ENCODE data around the gene PTHLH.
A peak's percentile ranks its signal among the peaks of the same experiment; 100 is the strongest.

Gene PTHLH

DNA sequence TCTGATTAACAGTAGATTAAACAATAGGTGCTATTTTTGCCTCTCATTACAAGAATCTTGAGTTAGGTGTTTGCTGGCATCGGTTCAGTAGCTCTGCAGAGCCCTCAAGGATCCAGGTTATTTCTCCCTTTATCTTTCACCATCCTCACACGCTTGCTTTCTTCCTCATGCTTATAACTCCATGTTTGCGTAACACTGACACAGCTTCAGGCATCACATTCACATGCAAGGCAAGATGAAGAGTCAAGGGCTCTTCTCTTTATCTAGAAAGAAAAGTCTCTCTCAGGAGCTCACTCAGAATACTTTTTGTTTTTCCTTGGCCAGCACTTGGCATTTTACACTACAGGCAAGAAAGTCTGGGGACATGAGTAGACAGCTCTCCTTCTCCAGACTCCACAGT, 24.2 kb upstream of the PTHLH start:
- no CpG with 5 or more reads among the region's 3 CpGs for WGBS (ENCODE audit: extremely low coverage, insufficient coverage, insufficient read length)
- Histone ChIP-seq H3K79me2 (ENCODE audit: control insufficient read depth, insufficient read depth, low read length, poor library complexity) (no peaks in the 10 kb centered on the region), H3K4me3 (ENCODE audit: low read depth, low read length) (no peak overlapping the region), H2BK12ac (ENCODE audit: low read length) (no peak overlapping the region), H3K79me1 (ENCODE audit: low read length) (no peaks in the 10 kb centered on the region), H3K27me3 (ENCODE audit: insufficient read depth, low read length) (no peaks in the 10 kb centered on the region), H3K9me3 (ENCODE audit: insufficient read depth, low read depth, low read length) (no peaks in the 10 kb centered on the region), H2BK5ac (ENCODE audit: low read depth, low read length, poor library complexity) (no peak overlapping the region), H2AK5ac (ENCODE audit: low read length) (no peak overlapping the region), H3K4me2 (ENCODE audit: low read length) (no peak overlapping the region), H4K8ac (ENCODE audit: low read depth, low read length) (no peak overlapping the region), H2BK120ac (ENCODE audit: insufficient read depth, low read length, poor library complexity) (no peak overlapping the region), H4K12ac (ENCODE audit: low read depth, low read length) (no peak overlapping the region), H4K91ac (ENCODE audit: low read depth, low read length) (no peak overlapping the region), H3K27ac (ENCODE audit: low read depth, low read length) (no peak overlapping the region), H3K23ac (ENCODE audit: low read length) (no peak overlapping the region), H2AFZ (ENCODE audit: insufficient read depth, low read length, poor library complexity) (no peak overlapping the region), H3K4ac (ENCODE audit: low read depth, low read length) (no peak overlapping the region), H3K36me3 (ENCODE audit: control insufficient read depth in 1 of 2, insufficient read depth in 2 of 2, low read length in 2 of 2) (no peaks in the 10 kb centered on the region), H3K4me1 (ENCODE audit: control insufficient read depth in 1 of 2, insufficient read depth in 2 of 2, low read length in 2 of 2) (no peaks in the 10 kb centered on the region), H3K14ac (ENCODE audit: low read length) (no peak overlapping the region), H3K9ac (ENCODE audit: low read length) (no peak overlapping the region), H3K18ac (ENCODE audit: low read length) (no peak overlapping the region)
- peak; percentile 28 to 66 for DNase-seq

DNA sequence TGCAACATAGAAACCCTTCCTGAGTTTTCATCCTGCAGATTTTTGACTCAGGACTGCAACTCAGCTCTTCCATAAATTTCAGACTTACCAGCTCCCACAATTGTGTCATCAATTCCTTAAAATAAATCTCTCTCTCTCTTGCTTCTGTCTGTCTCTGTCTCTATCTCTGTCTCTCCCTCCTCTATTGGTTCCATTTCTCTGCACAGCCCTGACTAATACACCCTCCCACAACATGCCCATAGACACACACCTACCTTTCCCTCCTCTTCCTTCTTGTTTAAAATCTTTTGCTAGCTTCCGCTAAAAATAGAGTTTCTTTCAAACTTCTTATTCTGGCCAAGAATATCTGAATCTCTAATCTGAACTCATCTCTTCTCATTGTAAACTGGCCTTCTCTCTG, 22.9 kb upstream of the PTHLH start:
- no peak overlapping the region for H3K4me3 ChIP-seq (ENCODE audit: low read depth, low read length)
- no peak overlapping the region for H2AFZ ChIP-seq (ENCODE audit: insufficient read depth, low read length, poor library complexity)
- H3K79me2 ChIP-seq (ENCODE audit: control insufficient read depth, insufficient read depth, low read length, poor library complexity) = no peaks in the 10 kb centered on the region
- no peak overlapping the region for H3K14ac ChIP-seq (ENCODE audit: low read length)
- no peaks in the 10 kb centered on the region for H3K9me3 ChIP-seq (ENCODE audit: insufficient read depth, low read depth, low read length)
- H3K27ac ChIP-seq (ENCODE audit: low read depth, low read length) = no peak overlapping the region
- H3K27me3 ChIP-seq (ENCODE audit: insufficient read depth, low read length) = no peaks in the 10 kb centered on the region
- H2BK5ac ChIP-seq (ENCODE audit: low read depth, low read length, poor library complexity) = no peak overlapping the region
- no peaks in the 10 kb centered on the region for H3K79me1 ChIP-seq (ENCODE audit: low read length)
- H4K12ac ChIP-seq (ENCODE audit: low read depth, low read length) = no peak overlapping the region
- no peak overlapping the region for H2BK12ac ChIP-seq (ENCODE audit: low read length)
- no peak overlapping the region for H2AK5ac ChIP-seq (ENCODE audit: low read length)
- no CpG with 5 or more reads among the region's 1 CpG for WGBS (ENCODE audit: extremely low coverage, insufficient coverage, insufficient read length)
- no peaks in the 10 kb centered on the region for H3K4me1 ChIP-seq (ENCODE audit: control insufficient read depth in 1 of 2, insufficient read depth in 2 of 2, low read length in 2 of 2)
- H3K23ac ChIP-seq (ENCODE audit: low read length) = no peak overlapping the region
- H3K18ac ChIP-seq (ENCODE audit: low read length) = no peak overlapping the region
- no peak for DNase-seq
- H4K8ac ChIP-seq (ENCODE audit: low read depth, low read length) = no peak overlapping the region
- H2BK120ac ChIP-seq (ENCODE audit: insufficient read depth, low read length, poor library complexity) = no peak overlapping the region
- H3K4me2 ChIP-seq (ENCODE audit: low read length) = no peak overlapping the region
- no peak overlapping the region for H4K91ac ChIP-seq (ENCODE audit: low read depth, low read length)
- H3K4ac ChIP-seq (ENCODE audit: low read depth, low read length) = no peak overlapping the region
- H3K36me3 ChIP-seq (ENCODE audit: control insufficient read depth in 1 of 2, insufficient read depth in 2 of 2, low read length in 2 of 2) = no peaks in the 10 kb centered on the region
- H3K9ac ChIP-seq (ENCODE audit: low read length) = no peak overlapping the region

DNA sequence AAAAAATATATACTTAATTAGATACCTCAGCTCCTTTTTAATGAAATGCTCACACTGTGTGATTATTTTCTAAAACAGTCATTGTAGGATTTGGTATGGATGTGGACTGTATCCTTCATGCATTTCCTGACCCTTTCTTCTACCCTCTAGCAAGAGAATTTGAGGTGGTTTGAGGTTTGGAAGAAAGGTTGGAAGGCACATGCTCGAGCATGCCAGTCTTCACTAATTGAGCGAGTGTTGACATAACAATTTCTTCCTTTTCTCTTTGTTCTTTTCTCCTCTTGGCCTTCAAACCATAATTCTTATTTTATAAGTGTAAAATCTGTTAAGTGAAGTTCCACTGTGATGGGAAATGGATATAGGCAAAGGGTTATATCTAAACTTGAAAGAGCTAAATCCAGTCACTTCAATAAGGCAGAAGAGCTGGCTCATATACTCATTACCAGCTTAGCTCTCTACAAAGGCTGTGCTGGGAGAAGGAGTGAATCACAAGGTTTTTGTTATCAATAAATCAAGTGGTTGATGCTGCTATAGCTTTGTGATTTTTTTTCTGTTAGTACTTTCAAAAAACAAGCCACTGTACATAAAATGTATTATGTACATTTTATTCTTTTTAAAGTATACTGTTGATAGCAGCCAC, 16.2 kb upstream of the PTHLH start:
- H2BK5ac ChIP-seq (ENCODE audit: low read depth, low read length, poor library complexity) = no peak overlapping the region
- H3K27me3 ChIP-seq (ENCODE audit: insufficient read depth, low read length) = no peaks in the 10 kb centered on the region
- no peaks in the 10 kb centered on the region for H3K9me3 ChIP-seq (ENCODE audit: insufficient read depth, low read depth, low read length)
- no peak overlapping the region for H4K12ac ChIP-seq (ENCODE audit: low read depth, low read length)
- no peak overlapping the region for H3K23ac ChIP-seq (ENCODE audit: low read length)
- H3K4me2 ChIP-seq (ENCODE audit: low read length) = no peak overlapping the region
- no peak overlapping the region for H3K27ac ChIP-seq (ENCODE audit: low read depth, low read length)
- H4K91ac ChIP-seq (ENCODE audit: low read depth, low read length) = no peak overlapping the region
- H3K4ac ChIP-seq (ENCODE audit: low read depth, low read length) = no peak overlapping the region
- no peaks in the 10 kb centered on the region for H3K4me1 ChIP-seq (ENCODE audit: control insufficient read depth in 1 of 2, insufficient read depth in 2 of 2, low read length in 2 of 2)
- no peak overlapping the region for H3K14ac ChIP-seq (ENCODE audit: low read length)
- no peak overlapping the region for H3K9ac ChIP-seq (ENCODE audit: low read length)
- H3K79me1 ChIP-seq (ENCODE audit: low read length) = no peaks in the 10 kb centered on the region
- no peak for DNase-seq
- no peak overlapping the region for H2AK5ac ChIP-seq (ENCODE audit: low read length)
- no peaks in the 10 kb centered on the region for H3K36me3 ChIP-seq (ENCODE audit: control insufficient read depth in 1 of 2, insufficient read depth in 2 of 2, low read length in 2 of 2)
- H2BK12ac ChIP-seq (ENCODE audit: low read length) = no peak overlapping the region
- H2BK120ac ChIP-seq (ENCODE audit: insufficient read depth, low read length, poor library complexity) = no peak overlapping the region
- no peak overlapping the region for H3K4me3 ChIP-seq (ENCODE audit: low read depth, low read length)
- H3K18ac ChIP-seq (ENCODE audit: low read length) = no peak overlapping the region
- no peak overlapping the region for H4K8ac ChIP-seq (ENCODE audit: low read depth, low read length)
- no CpG with 5 or more reads among the region's 2 CpGs for WGBS (ENCODE audit: extremely low coverage, insufficient coverage, insufficient read length)
- no peaks in the 10 kb centered on the region for H3K79me2 ChIP-seq (ENCODE audit: control insufficient read depth, insufficient read depth, low read length, poor library complexity)
- no peak overlapping the region for H2AFZ ChIP-seq (ENCODE audit: insufficient read depth, low read length, poor library complexity)

DNA sequence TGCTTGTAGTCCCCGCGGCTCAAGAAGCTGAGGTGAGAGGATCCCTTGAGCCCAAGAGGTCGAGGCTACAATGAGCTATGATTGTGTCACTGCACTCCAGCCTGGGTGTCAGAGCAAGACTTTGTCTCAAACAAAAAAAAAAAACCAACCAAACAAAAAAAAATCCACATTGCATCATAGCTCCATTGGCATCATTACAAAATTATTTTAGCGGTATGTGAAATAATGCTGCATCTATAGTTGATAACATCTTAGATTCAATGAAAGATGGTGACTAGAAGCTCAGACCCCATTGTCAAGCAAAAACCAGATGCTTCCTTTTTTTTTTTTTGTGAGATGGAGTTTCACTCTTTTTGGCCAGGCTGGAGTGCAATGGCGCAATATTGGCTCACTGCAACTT, 14.8 kb upstream of the PTHLH start:
- no peaks in the 10 kb centered on the region for H3K4me1 ChIP-seq (ENCODE audit: control insufficient read depth in 1 of 2, insufficient read depth in 2 of 2, low read length in 2 of 2)
- H3K4me2 ChIP-seq (ENCODE audit: low read length) = no peak overlapping the region
- no peak overlapping the region for H2BK5ac ChIP-seq (ENCODE audit: low read depth, low read length, poor library complexity)
- no peak overlapping the region for H2BK12ac ChIP-seq (ENCODE audit: low read length)
- no peaks in the 10 kb centered on the region for H3K9me3 ChIP-seq (ENCODE audit: insufficient read depth, low read depth, low read length)
- no peak overlapping the region for H2AK5ac ChIP-seq (ENCODE audit: low read length)
- H3K27me3 ChIP-seq (ENCODE audit: insufficient read depth, low read length) = no peaks in the 10 kb centered on the region
- no peaks in the 10 kb centered on the region for H3K36me3 ChIP-seq (ENCODE audit: control insufficient read depth in 1 of 2, insufficient read depth in 2 of 2, low read length in 2 of 2)
- no peak overlapping the region for H4K8ac ChIP-seq (ENCODE audit: low read depth, low read length)
- no peak overlapping the region for H4K12ac ChIP-seq (ENCODE audit: low read depth, low read length)
- no CpG with 5 or more reads among the region's 5 CpGs for WGBS (ENCODE audit: extremely low coverage, insufficient coverage, insufficient read length)
- H3K4ac ChIP-seq (ENCODE audit: low read depth, low read length) = no peak overlapping the region
- no peak overlapping the region for H4K91ac ChIP-seq (ENCODE audit: low read depth, low read length)
- H3K18ac ChIP-seq (ENCODE audit: low read length) = no peak overlapping the region
- H3K23ac ChIP-seq (ENCODE audit: low read length) = no peak overlapping the region
- no peaks in the 10 kb centered on the region for H3K79me2 ChIP-seq (ENCODE audit: control insufficient read depth, insufficient read depth, low read length, poor library complexity)
- H2BK120ac ChIP-seq (ENCODE audit: insufficient read depth, low read length, poor library complexity) = no peak overlapping the region
- peak in 1 of 2 donors; percentile 69 for DNase-seq
- H3K9ac ChIP-seq (ENCODE audit: low read length) = no peak overlapping the region
- H3K27ac ChIP-seq (ENCODE audit: low read depth, low read length) = no peak overlapping the region
- H2AFZ ChIP-seq (ENCODE audit: insufficient read depth, low read length, poor library complexity) = no peak overlapping the region
- H3K14ac ChIP-seq (ENCODE audit: low read length) = no peak overlapping the region
- no peak overlapping the region for H3K4me3 ChIP-seq (ENCODE audit: low read depth, low read length)
- no peaks in the 10 kb centered on the region for H3K79me1 ChIP-seq (ENCODE audit: low read length)
